Liver (tissue), 9 donors: ENCODE measurements around the gene LDAH. TPM values are rescaled to one million over a fixed set of nuclear protein-coding genes. Genes with fewer than 3 reads are reported as not detected.
A peak's percentile ranks its signal among the peaks of the same experiment; 100 is the strongest.

Experiments used
- DNase-seq: peaks from one replicate; pipeline ENCODE4 v3.0.0-alpha.2; 2017; ENCODE audit warnings: low spot score
- H3K27ac ChIP-seq, 2 donors: one replicate each; pipeline ENCODE4 v1.7.0; 2013; ENCODE audit warnings: inconsistent platforms in 2 of 2, low read length in 2 of 2, control low read depth in 1 of 2, low read depth in 1 of 2, mild to moderate bottlenecking in 1 of 2
- H3K27me3 ChIP-seq, 4 donors: one replicate each; pipeline versions ENCODE4 v1.6.1 to v1.7.0; 2013; ENCODE audit warnings: low read length in 3 of 4, inconsistent platforms in 1 of 4, mild to moderate bottlenecking in 1 of 4, moderate library complexity in 1 of 4; ENCODE audit not compliant: control insufficient read depth in 4 of 4, insufficient read depth in 4 of 4
- H3K36me3 ChIP-seq, 4 donors: one replicate each; pipeline versions ENCODE4 v1.6.1 to v1.7.0; 2013; ENCODE audit warnings: low read length in 3 of 4, mild to moderate bottlenecking in 3 of 4, low read depth in 1 of 4, moderate library complexity in 1 of 4; ENCODE audit not compliant: control insufficient read depth in 4 of 4, insufficient read depth in 3 of 4
- H3K4me1 ChIP-seq, 4 donors: one replicate each; pipeline versions ENCODE4 v1.6.1 to v1.7.0; 2013; ENCODE audit warnings: low read length in 3 of 4, mild to moderate bottlenecking in 3 of 4, moderate library complexity in 1 of 4; ENCODE audit not compliant: control insufficient read depth in 4 of 4, insufficient read depth in 4 of 4
- H3K4me3 ChIP-seq, 3 donors: one replicate each; pipeline versions ENCODE4 v1.6.1 to v1.7.0; 2013; ENCODE audit warnings: low read length in 3 of 3, control low read depth in 1 of 3, low read depth in 1 of 3, mild to moderate bottlenecking in 1 of 3
- H3K9ac ChIP-seq, 2 donors: one replicate each; pipeline ENCODE4 v1.7.0; 2013; ENCODE audit warnings: low read length in 2 of 2, mild to moderate bottlenecking in 2 of 2, moderate library complexity in 2 of 2, control low read depth in 1 of 2, low read depth in 1 of 2
- H3K9me3 ChIP-seq, 4 donors: one replicate each; pipeline versions ENCODE4 v1.6.1 to v1.7.0; 2013; ENCODE audit warnings: low read length in 3 of 4; ENCODE audit not compliant: control insufficient read depth in 4 of 4
- EGR1 ChIP-seq, 2 donors: IDR thresholded peaks; 2 replicates each; pipeline ENCODE4 v1.6.1; 2016 to 2018; ENCODE audit warnings: antibody characterized with exemption in 2 of 2, low read depth in 2 of 2
- FOXA1 ChIP-seq: IDR thresholded peaks from 2 replicates; pipeline ENCODE4 v1.6.1; 2016; ENCODE audit warnings: antibody characterized with exemption
- FOXA2 ChIP-seq: IDR thresholded peaks from 2 replicates; pipeline ENCODE4 v1.6.1; 2016; ENCODE audit warnings: antibody characterized with exemption
- GABPA ChIP-seq, 2 donors: IDR thresholded peaks in 1 of 2; conservative IDR thresholded peaks in 1 of 2; 2 replicates each; pipeline ENCODE4 v1.6.1; 2016; ENCODE audit warnings: antibody characterized with exemption in 2 of 2, mild to moderate bottlenecking in 1 of 2, moderate library complexity in 1 of 2
- HNF4A ChIP-seq, 2 donors: conservative IDR thresholded peaks; 2 replicates each; pipeline ENCODE4 v1.6.1; 2016; ENCODE audit warnings: antibody characterized with exemption in 2 of 2, mild to moderate bottlenecking in 2 of 2
- HNF4G ChIP-seq: IDR thresholded peaks from 2 replicates; pipeline ENCODE4 v1.6.1; 2016; ENCODE audit warnings: antibody characterized with exemption
- JUND ChIP-seq, 2 donors: IDR thresholded peaks; 2 replicates each; pipeline ENCODE4 v1.6.1; 2016; ENCODE audit warnings: antibody characterized with exemption in 2 of 2
- NR2F2 ChIP-seq: IDR thresholded peaks from 2 replicates; pipeline ENCODE4 v1.6.1; 2016; ENCODE audit warnings: antibody characterized with exemption
- RAD21 ChIP-seq, 2 donors: IDR thresholded peaks; 2 replicates each; pipeline ENCODE4 v1.6.1; 2016; ENCODE audit warnings: antibody characterized with exemption in 2 of 2, mild to moderate bottlenecking in 2 of 2
- RXRA ChIP-seq, 2 donors: IDR thresholded peaks; 2 replicates each; pipeline ENCODE4 v1.6.1; 2017 to 2018; ENCODE audit warnings: antibody characterized with exemption in 2 of 2, mild to moderate bottlenecking in 1 of 2
- SP1 ChIP-seq: IDR thresholded peaks from 2 replicates; pipeline ENCODE4 v1.6.1; 2018; ENCODE audit warnings: antibody characterized with exemption, mild to moderate bottlenecking
- TAF1 ChIP-seq: conservative IDR thresholded peaks from 2 replicates; pipeline ENCODE4 v1.6.1; 2016; ENCODE audit warnings: antibody characterized with exemption, mild to moderate bottlenecking
- YY1 ChIP-seq: IDR thresholded peaks from 2 replicates; pipeline ENCODE4 v1.6.1; 2016; ENCODE audit warnings: antibody characterized with exemption, mild to moderate bottlenecking
- WGBS: extraction: QIAGEN DNeasy Blood & Tissue Kit; methylation state at CpG from one replicate; pipeline ENCODE4 v1.1.7; 2013; 5-methylcytosine and 5-hydroxymethylcytosine counted together
- polyA plus RNA-seq, 2 donors: library from polyadenylated mRNA; stranded (reverse) in 1 of 2; unstranded in 1 of 2; fragments of 200-250 nt in 1 of 2; fragments of >200 nt in 1 of 2; fragmentation: Nextera tagmentation in 1 of 2; extraction: Ambion mirVana in 1 of 2; gene quantifications; one replicate each; pipeline versions ENCODE4 v1.2.1 to v1.2.3, GENCODE V29; 2013 to 2015
- total RNA-seq, 2 donors: library from RNA; depleted of rRNA; stranded (reverse); fragments of >200 nt; gene quantifications; one replicate each; pipeline ENCODE4 v1.2.3, GENCODE V29; 2014
- TF ChIP-seq, protein P1 (sequence below): IDR thresholded peaks from 2 replicates; pipeline ENCODE4 v1.6.1; 2016; ENCODE audit warnings: antibody characterized with exemption, mild to moderate bottlenecking
- TF ChIP-seq, protein P2 (sequence below): IDR thresholded peaks from 2 replicates; pipeline ENCODE4 v1.6.1; 2016; ENCODE audit warnings: antibody characterized with exemption
- TF ChIP-seq, protein P3 (sequence below): IDR thresholded peaks from 2 replicates; pipeline ENCODE4 v1.6.1; 2016; ENCODE audit warnings: antibody characterized with exemption
- TF ChIP-seq, protein P4 (sequence below): IDR thresholded peaks from 2 replicates; pipeline ENCODE4 v1.6.1; 2016; ENCODE audit warnings: antibody characterized with exemption
- TF ChIP-seq, protein P5 (sequence below): fragments of 150-350 bp; IDR thresholded peaks from 2 replicates; pipeline ENCODE4 v1.5.1; 2017; ENCODE audit warnings: improper control_type of control experiment, low read depth, low read length; ENCODE audit not compliant: missing input control
- donor health status: healthy.
- donor health status: healthy.
- donor health status: healthy.
- donor health status: healthy.
- donor health status: healthy.

The LDAH gene
- total and polyA plus RNA-seq, 4 donors, result 5.8 to 17.7 (median 9.7) TPM

DNA sequence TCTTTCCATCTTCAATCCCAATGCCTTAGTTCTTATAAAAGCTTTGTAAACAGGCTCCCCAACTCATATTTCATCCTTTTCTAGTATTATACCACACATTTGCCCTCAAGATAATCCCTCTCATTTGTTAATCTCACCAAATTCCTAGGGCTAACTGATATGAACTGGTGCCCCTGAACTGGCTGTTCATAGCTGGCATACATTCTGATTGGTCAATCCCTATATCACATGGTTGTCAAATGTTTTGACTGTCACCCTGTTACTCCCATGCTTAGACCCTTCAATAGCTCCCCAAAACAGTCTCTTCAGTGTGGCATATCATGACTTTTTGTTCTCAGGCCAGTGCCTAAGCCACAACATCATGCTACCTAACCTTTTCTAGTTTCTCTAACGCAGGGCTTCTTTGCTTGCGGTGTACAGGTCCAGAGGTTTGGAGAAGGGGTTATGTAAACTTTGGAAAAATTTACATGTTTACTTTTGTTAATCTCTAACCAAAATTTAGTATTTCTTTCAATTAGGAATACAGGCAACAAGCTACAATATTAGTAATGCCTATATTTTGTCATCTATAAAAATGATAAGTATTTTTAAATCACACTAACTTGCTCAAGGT, 125.5 kb downstream of the LDAH start:
- H3K27ac ChIP-seq, result peak overlapping the region; percentile 2 to 54
- no peak for DNase-seq
- 41% methylated on average over 2 of the region's 2 CpGs for WGBS
- no peak overlapping the region for H3K4me3 ChIP-seq
- H3K9ac ChIP-seq, result no peak overlapping the region
- H3K36me3 ChIP-seq, result no peaks in the 10 kb centered on the region
- H3K4me1 ChIP-seq, result peaks cover 3 to 33% (median 22%) of the 10 kb centered on the region in 4 donors
- no peaks in the 10 kb centered on the region for H3K27me3 ChIP-seq
- H3K9me3 ChIP-seq, result no peaks in the 10 kb centered on the region
- TF ChIP-seq, protein P1, sequence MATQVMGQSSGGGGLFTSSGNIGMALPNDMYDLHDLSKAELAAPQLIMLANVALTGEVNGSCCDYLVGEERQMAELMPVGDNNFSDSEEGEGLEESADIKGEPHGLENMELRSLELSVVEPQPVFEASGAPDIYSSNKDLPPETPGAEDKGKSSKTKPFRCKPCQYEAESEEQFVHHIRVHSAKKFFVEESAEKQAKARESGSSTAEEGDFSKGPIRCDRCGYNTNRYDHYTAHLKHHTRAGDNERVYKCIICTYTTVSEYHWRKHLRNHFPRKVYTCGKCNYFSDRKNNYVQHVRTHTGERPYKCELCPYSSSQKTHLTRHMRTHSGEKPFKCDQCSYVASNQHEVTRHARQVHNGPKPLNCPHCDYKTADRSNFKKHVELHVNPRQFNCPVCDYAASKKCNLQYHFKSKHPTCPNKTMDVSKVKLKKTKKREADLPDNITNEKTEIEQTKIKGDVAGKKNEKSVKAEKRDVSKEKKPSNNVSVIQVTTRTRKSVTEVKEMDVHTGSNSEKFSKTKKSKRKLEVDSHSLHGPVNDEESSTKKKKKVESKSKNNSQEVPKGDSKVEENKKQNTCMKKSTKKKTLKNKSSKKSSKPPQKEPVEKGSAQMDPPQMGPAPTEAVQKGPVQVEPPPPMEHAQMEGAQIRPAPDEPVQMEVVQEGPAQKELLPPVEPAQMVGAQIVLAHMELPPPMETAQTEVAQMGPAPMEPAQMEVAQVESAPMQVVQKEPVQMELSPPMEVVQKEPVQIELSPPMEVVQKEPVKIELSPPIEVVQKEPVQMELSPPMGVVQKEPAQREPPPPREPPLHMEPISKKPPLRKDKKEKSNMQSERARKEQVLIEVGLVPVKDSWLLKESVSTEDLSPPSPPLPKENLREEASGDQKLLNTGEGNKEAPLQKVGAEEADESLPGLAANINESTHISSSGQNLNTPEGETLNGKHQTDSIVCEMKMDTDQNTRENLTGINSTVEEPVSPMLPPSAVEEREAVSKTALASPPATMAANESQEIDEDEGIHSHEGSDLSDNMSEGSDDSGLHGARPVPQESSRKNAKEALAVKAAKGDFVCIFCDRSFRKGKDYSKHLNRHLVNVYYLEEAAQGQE, result peak; percentile 78
- TF ChIP-seq EGR1 (IDR thresholded peaks at IDR 0.05; ENCODE audit: low read depth in 2 of 2) (peak in 1 of 2 donors; percentile 62), GABPA (IDR thresholded peaks at IDR 0.05 in 1 of 2, conservative IDR thresholded peaks at IDR 0.05 in 1 of 2) (no peak), JUND (IDR thresholded peaks at IDR 0.05) (peak in 1 of 2 donors; percentile 48), YY1 (peak; percentile 53), RAD21 (IDR thresholded peaks at IDR 0.05) (peak in 1 of 2 donors; percentile 31), HNF4G (peak; percentile 41), FOXA1 (peak; percentile 90), SP1 (peak; percentile 82), HNF4A (conservative IDR thresholded peaks at IDR 0.05) (peak; percentile 81 to 88), RXRA (IDR thresholded peaks at IDR 0.05) (peak; percentile 61 to 82), FOXA2 (peak; percentile 93), TAF1 (no peak), NR2F2 (no peak)
- TF ChIP-seq, protein P2, sequence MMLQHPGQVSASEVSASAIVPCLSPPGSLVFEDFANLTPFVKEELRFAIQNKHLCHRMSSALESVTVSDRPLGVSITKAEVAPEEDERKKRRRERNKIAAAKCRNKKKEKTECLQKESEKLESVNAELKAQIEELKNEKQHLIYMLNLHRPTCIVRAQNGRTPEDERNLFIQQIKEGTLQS, result no peak
- TF ChIP-seq, protein P3, sequence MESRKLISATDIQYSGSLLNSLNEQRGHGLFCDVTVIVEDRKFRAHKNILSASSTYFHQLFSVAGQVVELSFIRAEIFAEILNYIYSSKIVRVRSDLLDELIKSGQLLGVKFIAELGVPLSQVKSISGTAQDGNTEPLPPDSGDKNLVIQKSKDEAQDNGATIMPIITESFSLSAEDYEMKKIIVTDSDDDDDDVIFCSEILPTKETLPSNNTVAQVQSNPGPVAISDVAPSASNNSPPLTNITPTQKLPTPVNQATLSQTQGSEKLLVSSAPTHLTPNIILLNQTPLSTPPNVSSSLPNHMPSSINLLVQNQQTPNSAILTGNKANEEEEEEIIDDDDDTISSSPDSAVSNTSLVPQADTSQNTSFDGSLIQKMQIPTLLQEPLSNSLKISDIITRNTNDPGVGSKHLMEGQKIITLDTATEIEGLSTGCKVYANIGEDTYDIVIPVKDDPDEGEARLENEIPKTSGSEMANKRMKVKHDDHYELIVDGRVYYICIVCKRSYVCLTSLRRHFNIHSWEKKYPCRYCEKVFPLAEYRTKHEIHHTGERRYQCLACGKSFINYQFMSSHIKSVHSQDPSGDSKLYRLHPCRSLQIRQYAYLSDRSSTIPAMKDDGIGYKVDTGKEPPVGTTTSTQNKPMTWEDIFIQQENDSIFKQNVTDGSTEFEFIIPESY, result peak; percentile 42
- TF ChIP-seq, protein P4, sequence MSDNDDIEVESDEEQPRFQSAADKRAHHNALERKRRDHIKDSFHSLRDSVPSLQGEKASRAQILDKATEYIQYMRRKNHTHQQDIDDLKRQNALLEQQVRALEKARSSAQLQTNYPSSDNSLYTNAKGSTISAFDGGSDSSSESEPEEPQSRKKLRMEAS, result peak; percentile 48
- TF ChIP-seq, protein P5, sequence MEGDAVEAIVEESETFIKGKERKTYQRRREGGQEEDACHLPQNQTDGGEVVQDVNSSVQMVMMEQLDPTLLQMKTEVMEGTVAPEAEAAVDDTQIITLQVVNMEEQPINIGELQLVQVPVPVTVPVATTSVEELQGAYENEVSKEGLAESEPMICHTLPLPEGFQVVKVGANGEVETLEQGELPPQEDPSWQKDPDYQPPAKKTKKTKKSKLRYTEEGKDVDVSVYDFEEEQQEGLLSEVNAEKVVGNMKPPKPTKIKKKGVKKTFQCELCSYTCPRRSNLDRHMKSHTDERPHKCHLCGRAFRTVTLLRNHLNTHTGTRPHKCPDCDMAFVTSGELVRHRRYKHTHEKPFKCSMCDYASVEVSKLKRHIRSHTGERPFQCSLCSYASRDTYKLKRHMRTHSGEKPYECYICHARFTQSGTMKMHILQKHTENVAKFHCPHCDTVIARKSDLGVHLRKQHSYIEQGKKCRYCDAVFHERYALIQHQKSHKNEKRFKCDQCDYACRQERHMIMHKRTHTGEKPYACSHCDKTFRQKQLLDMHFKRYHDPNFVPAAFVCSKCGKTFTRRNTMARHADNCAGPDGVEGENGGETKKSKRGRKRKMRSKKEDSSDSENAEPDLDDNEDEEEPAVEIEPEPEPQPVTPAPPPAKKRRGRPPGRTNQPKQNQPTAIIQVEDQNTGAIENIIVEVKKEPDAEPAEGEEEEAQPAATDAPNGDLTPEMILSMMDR, result no peak
